Stomach (tissue), 4 donors: Measurements from ENCODE around the gene AKAP6.

ENCODE experiments used
- CTCF ChIP-seq, 7 experiments: fragments of 450-650 bp in 4 of 7; fragments of 200-600 bp in 3 of 7; sonication (generic) in 3 of 7; IDR thresholded peaks; one replicate each; pipeline ENCODE4 v1.5.1; 2016 to 2019; ENCODE audit warnings: antibody characterized with exemption in 7 of 7, control low read depth in 2 of 7, mild to moderate bottlenecking in 1 of 7
- EP300 ChIP-seq: sonication (generic); formaldehyde crosslinking; IDR thresholded peaks from one replicate; pipeline ENCODE4 v1.6.1; 2017; ENCODE audit warnings: antibody characterized with exemption
- POLR2A ChIP-seq, 4 donors: fragments of 450-650 bp; IDR thresholded peaks; one replicate each; pipeline ENCODE4 v1.6.1; 2016; ENCODE audit warnings: antibody characterized with exemption in 4 of 4, control low read depth in 2 of 4, mild to moderate bottlenecking in 1 of 4, moderate library complexity in 1 of 4
- POLR2AphosphoS5 ChIP-seq, 3 donors: sonication (generic); formaldehyde crosslinking; IDR thresholded peaks; one replicate each; pipeline ENCODE4 v1.6.1; 2016; ENCODE audit warnings: antibody characterized with exemption in 3 of 3

- TF ChIP-seq CTCF (IDR thresholded peaks at IDR 0.05) (no peak), EP300 (no peak), POLR2A (IDR thresholded peaks at IDR 0.05) (no peak), POLR2AphosphoS5 (IDR thresholded peaks at IDR 0.05) (no peak)
These were observed 249.1 kb downstream of the AKAP6 start for GRCh38 chr14:32578181-32578580.
